Measurements from ENCODE around the gene TTYH3.

TTYH3 gene

DNA sequence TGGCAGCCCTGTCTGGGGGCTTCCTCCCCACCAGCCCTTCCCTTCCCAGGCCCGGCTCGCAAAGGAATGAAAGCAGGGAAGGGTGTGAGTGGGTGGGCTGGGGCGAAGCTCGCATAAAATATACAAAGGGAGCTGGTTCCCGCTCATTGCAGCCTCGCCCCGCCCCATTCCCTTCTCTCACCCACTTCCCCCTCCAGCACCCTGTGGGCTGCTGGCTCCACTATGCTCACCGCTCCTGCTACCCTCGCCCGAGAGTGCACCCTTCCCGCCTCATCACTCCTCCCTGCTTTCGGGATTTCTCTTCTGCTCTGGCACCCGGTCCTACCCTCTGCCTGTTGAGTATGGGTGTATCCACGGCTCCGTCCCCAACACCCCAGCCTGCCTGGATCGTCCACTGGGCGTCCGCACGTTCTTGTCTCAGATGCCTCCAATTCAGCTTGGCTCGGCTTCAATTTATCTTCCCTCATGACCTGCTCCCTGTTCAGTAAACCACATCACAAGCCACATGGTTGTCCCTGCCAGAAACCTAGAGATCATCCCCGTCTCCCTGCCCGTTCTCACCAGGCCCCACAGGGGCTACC, 14.4 kb upstream of the TTYH3 start:
- no peak for FAIRE-seq

DNA sequence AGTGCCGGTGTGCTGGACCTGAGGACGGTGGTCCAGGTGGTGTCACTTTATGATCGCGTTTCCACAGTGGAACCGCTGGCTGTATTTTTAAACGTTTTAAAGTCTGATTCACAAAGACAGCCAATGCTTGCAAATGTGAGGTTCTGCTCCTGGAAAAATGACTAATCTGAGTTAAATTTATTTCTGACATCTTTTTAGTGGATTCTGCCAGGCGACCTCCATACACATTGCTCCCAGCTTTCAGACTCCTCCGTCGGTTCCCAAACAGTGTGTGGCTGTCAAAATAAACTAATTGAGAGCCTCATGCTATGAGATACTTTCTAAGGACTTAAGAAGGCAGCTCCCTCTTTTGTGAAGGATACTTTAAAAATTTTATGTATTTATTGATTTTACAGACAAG, 12.7 kb upstream of the TTYH3 start:
- no peak for FAIRE-seq

DNA sequence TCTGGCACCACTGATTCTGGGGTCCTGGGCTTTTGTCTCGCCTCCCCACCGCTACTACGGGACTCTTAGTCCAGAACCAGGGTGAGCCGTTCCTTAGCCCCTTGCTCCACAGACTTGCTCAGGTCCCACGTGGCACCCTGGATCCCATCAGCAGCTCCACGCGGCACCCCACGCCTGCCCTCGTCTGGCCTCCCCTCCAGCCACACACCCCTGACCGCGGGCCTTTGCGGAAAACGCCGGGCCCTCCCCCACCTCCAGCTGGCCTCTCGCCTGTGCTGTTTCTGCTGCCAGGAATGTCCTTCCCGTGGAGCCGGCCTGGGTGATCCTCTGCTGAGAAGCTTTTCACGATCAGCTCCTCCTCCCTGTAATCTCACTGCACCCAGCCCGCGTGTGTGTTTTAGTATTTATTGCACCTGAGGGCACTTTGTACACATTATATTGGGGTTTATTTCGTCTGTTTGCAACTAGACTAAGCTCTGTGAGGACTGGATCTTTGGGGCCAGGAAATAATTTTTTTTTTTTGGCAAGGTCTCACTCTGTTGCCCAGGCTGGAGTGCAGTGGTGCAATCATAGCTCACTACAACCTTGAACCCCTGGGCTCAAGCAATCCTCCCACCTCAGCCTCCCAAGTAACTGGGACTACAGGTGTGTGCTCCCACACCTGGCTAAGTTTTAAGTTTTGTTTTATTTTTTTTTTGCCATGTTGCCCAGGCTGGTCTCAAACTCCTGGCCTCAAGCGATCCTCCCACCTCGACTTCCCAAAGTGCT, 10.5 kb upstream of the TTYH3 start:
- FAIRE-seq, result no peak

DNA sequence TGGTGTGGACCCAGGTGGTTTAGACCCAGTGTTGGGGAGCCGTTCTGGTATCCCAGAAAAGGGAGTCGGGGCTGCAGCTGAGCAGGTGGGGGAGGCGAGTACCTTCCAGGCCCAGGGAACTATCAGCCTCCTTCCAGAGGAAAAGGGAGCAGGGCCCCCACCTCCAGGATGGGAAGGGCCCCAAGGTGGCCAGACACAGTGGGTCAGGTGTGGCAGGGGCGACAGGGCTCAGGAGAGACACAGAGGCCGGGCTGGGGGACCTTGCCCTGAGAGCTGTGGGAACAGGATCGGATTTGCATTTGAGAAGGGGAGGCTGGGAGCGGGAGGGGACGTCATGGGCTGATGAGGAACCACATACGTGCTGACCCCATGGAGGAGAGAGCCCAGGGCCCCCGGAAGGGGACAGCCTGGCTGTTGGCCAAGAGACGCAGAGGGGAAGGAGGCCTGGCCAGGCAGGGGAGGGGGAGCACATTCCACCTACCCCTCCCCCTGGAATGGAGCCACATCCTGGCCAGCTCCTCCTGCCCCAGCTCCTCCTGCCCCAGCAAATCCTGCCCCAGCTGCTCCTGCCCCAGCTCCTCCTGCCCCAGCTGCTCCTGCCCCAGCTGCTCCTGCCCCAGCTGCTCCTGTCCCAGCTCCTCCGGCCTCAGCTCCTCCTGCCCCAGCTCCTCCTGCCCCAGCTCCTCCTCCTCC, 9.7 kb upstream of the TTYH3 start:
- no peak for FAIRE-seq

DNA sequence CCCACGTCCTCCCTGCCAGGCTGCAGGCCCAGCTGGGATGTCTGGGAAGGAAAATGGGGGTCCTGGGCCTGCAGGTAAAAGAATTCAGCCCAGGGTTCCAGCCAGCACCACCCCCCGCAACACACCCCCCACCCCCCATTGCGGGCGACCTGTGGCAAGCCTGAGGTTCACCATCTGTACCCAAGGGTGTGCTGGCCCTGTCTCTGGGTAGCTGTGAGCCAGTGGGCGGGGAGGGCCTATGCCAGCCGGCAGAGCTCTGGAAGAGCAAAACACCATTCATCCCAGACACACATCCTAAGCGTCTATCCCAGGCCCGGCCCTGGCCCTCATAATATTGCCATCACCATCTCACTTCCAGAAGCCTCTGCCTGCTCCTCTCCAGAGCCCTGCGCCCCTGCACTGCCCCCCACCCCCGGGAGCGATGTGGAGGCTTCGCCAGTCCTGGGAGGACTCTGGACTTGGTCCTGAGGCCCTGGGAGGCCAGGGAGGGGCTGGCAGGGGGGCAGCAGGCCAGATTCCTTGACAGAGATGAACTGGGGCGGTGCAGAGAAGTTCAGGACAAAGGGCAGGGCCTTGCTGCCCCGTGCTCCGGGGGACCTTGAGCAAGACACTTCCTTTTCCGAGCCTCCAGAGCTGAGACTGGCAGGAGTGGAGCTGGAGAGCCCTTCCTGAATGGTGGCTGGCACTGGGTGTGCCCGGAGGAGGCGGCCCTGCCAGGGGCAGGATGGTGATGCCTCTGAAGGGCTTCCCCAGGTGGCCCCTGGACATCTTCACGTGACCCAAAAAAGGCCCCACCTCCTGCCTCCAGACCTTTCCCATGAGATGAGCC, 8.7 kb upstream of the TTYH3 start:
- FAIRE-seq, result no peak

DNA sequence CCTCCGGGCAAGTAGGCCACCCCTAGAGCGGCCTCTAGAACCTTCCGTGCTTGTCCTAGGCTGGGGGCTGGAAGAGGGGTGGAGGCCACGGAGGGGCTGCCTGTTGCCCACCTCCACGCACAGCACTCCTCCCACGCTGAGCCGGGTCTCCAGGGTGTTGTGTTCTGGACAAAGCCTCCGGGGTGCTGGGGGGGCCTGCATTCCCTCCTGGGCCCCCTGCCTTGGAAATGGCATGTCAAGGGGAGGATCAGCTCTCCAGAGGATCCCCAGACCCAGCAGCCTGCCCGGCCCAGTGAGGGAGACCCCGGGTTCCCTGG, 8.1 kb upstream of the TTYH3 start:
- no peak for FAIRE-seq

DNA sequence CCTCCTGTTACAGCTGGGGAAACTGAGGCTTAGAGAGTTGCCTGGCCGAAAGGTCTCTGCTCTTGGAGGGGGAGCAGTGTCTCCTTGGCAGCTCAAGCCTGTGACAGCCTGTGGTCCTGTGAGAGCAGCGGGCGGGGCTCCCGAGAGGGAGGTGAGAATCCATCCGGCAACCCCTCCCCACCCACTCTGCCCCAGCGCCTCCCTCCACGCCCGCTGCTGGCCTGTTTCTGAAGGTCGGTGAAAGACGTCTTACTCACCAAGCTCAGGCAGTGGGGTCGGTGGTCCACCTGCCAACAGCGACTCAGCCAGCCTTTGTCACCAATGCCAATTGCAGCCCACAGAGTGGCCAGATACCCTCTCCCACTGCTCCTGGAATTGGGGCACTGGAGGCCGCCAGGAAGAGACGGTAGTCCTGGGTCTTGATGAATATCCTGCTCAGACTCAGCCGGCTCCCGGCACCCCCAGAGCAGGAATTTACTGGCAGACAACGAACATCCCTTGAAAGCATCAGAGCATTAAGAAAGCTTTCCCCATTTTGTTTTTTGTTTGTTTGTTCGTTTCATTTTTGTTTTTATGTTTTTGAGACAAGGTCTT, 7.4 kb upstream of the TTYH3 start:
- FAIRE-seq, result no peak

DNA sequence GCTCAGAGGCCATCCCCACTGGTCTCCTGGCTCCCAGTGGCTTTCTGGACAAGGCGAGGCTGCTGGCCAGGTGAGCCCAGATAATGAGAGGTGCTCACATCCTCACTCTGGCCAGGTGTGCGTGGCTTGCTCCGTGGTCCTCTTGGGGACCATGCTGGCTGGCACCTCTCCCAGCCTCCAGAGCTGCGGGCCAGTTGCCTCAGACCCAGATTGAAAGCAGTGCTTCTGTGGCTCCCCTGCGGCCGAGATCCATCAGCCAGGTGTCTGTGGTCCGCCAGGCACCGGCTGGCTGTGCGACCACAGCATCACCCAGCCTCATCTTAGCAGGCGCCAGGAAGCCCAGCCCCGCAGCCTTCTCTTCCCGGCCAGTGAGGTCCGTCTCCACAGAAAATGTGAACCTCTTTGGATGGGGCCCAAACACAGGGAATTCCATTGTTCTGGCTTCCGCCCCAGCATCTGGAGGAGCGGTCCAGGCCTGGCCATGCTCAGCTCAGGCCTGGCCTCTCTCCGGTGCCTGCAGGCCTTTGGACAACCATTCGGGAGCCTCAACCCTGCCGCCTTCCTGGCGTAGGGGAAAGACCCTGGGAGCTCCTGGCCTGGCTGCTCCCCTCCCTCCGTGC, 5.2 kb upstream of the TTYH3 start:
- no peak for FAIRE-seq

DNA sequence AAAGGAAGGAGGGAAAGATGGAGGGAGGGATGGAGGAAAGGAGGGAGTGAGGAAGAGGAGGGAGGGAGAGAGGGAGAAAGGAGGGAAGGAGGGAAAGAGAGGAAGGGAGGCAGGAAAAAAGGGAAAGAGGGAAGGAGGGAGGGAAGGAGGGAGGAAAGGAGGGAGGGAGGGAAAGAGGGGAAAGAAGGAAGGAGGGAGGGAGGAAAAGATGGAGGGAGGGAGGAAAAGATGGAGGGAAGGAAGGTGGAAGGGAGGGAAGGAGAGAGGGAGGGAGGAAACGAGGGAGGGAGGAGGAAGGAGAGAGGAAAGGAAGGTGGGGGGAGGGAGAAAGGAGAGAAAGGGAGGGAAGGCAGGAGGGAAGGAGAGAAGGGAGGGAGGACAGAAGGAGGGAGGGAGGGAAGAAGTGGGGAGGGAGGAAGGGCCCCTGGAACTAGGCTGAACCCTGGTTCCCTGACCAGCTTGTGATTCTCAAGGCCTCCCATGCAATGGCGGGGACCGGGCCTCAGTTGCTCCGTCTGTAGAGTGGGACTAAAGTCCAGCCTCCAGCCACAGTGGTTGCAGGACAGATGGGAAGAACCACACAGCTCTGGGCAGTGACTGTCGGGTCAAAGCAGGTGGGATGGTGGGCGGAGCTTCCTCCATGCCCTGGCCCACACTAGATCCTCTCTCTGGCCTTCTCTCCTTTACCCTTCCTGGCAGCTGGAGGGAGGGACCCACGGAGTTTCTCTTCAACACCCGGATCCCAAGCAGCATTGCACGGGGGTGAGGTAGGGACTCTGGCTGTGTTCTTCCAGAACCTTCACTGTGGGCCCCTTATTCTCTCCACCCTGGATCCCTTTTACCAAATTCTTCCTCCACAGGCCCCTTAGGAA, 4.3 kb upstream of the TTYH3 start:
- FAIRE-seq, result no peak

DNA sequence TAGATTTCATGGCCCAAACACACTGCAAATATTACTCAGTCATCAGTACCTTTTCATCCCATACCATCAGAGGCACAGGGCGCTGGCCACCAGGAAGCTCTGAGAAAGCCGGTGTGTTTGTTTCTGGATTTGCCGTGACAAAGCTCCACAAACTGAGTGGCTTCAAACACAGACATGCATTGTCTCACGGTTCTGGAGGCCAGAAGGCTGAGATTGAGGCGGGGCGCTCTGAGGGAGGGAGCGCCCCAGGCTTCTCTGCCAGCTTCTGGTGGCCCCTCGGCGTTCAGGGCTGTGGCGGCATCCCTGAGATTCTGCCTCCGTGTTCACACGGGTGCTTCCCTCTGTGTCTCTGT, 3.7 kb upstream of the TTYH3 start:
- no peak for FAIRE-seq

DNA sequence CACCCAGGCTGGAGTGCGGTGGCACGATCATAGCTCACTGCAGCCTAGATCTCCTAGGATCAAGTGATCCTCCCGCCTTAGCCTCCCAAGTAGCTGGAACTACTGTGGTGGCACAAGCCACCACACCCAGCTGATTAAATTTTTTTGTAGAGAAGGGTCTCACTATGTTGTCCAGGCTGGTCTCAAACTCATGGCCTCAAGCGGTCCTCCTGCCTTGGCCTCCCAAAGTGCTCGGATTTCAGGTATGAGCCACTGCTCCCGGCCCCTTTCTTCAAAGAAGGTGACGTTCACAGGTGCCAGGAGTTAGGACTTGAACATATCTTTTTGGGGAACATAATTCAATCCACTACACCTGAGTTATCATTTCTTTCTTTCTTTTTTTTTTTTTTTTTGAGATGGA, 2.9 kb upstream of the TTYH3 start:
- FAIRE-seq, result no peak

DNA sequence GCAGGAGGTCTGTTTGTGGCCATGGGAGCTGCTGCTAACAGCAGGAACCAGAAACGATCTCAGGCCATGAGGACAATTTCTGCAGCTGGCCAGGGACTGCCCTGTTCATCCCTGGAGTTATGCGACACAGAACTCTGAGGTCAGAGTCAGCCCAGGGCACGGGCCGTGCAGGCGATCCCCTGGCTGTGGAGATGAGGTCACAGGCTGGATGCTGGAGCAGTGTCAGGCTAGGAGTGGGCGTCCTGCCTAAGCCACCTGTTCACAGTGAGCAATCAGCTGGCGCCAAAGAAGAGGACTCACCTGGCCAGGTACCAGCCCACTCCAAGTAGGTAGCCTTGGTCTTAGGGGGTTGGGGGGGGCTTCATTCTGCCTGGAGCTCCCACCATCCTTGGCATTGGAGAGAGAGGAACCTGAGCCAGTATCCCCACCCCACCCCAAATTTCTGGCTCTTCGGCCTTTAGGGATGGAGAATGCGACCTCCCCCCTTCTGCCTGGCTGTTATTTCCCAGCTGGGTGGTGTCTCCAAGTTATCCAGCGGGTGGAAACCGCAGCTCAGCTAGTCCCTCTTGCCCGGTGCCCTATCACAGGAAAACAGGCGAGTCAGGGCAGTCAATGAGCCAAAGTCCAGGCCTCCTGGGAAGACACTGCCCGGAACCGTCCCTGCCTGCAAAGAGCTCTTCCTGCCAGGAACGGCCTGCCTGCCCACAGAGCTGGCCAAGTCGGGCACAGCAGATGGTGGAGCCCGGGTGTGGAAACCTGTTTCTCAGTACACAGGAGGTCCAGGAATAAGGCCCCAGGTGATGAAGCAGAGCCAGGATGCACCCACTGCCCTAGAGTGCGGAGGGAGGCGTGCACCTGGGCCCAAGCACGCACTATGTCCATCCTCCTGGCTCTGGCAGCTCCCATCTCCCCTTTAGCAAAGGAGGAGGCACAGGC, 1.8 kb upstream of the TTYH3 start:
- FAIRE-seq, result no peak

DNA sequence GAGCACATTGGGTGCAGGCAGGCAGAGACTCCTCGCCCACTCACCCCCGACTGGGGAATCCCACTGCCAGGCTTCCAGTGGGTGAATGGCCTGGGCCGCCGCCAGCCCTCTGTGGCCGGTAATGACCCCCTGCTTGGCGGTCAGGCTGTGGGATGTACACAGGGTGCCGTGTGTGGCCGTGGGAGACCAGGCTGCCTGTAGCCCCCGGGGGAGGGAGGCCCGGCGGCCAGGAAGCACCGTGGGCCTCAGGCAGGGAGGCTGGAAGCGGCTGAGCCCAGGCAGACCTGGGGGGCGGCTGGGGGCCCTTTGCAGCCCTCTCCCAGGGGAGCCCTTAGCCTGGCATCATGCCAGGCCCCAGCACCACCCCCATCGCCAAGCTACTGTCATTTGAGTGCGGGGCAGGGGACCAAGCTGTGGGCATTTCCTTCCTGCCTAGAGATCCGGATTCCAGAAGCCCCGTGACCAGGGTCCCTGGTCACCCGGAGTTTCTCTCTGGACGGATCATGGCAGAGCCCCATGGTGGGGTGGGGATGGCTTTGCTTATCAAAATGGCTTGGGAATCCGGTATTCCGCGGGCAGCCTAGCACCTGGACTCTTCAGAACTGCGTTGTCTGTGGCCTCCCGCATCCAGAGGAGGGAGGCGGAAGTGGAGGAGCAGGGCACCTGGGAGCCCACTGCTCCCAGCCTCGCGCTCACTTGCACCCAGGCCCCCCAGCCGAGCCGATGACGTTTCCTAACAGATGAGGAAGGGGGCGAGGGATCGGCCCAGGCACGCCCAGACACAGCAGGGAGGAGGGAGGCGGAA, 1.1 kb downstream of the TTYH3 start:
- FAIRE-seq, result no peak

DNA sequence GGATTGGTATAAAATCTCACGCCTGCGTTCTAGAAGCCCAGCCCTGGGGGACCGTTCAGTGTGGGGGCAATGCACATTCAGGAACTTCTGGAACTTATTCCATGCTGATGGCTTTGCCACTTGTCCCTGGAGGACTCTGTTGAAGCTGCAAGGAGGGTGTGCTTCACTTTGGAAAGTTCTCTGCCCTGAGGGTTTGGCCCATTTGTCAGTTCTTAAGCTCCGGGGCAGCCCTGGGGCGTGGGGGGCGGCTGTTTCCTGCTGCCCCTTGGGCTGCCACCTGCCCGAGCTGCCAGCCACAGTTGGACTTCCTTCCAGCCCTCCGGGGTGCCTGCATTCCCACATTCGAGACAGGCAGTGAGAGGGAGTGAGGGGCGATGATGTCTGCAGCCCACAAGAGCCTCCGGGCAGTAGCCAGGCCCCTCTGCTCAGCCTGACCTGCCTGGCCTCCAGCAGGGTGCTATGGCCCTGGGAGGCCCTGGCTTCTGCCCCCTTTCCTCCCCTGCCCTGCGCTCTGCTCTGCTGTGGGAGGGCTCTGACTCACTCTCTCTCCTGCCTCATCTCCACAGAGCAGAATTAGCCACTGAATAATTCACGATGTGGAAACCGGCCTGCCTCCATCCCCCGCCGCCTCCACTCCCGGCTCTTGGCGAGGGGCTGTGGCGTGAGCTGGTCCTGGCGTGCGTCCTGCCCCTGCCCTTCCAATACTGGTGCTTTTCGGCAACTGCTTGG, 1.9 kb downstream of the TTYH3 start:
- FAIRE-seq, result no peak

DNA sequence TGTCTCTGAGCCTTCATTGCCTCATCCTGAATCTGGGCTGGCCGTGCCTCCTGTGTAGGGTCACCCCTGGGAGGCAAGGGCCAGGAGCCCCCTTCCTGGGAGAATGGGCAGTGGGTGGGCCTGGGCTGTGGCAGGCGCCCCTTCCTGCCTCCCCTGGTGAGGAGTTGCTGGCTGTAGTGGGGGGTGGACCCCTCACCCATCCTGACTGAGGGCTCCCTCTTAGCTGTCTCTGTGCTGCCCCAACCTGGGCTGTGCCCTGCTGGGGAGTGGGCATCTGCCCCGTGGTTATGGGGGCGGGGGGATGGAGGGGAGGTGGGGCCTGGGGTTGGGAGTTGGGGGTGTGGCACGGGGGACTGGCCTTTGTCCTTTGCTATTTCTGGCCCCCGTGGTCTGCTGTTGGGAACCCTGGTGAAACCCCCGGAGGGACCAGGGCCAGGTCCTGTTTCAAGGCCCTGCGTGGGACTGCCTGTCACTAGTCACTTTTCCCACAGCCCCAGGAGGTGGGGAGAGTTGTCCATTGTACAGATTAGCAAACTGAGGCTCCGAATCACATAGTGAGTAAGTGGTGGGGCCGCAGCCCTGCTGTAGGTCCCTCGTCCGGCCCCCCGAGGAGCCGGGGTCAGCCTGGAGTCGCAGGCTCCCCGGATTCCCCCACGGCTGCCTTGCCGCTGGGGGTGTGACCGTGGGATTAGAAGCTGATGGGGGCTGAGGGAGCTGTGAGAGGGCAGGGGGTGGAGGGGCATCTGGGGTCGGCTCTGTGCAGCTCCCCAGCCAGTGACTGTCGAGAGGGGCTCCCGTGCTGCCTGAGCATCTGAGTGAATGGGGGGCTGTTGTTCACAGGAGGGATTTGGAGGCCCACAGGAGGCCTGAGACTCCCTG, 2.7 kb downstream of the TTYH3 start:
- no peak for FAIRE-seq

DNA sequence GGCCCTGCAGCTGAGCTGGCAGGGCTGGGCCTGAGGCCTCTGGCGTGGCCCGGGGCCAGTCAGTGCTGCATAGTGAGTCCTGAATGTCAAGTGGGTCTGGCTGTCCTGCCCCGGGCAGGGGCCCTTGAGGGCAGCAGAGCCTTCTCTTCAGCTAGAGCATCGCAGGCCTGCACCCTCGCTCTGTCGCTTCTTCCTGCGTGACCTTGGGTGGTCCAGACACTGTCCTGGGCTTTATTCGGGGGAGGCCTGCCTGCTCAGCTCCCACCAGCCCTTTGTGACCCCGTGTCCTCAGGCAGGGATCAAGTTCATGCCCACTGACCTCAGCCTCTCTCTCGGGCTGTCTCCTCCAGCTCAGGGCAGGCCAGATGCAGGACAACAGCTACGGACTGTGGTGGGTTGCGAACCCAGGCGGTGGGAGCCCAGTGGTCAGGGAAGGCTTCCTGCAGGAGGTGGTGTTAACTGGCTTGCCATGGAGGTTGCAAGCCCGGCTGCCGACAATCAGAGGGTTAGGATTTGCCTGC, 3.4 kb downstream of the TTYH3 start:
- FAIRE-seq, result no peak
